ENCODE data around the gene FAIM.

DNA sequence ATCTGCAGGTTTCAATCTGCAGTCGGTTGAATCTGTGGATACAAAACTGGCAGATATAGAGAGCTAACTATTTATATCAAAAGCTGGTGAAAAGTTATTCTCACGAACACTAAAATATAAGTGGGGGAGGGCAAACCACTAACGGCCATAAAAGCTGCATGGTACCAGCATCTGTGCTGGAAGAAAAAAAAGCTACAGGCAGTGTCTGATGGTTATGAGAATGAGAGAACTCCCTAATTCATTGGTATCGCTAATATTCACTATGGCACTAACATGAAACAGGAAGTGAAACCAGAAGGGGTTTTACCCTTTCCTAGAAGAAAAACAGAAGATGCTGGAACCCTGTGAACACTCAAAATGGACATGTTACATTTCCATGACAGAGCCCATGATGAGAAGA, 30.4 kb upstream of the FAIM start:
- no peak for TF ChIP-seq EZH2 (IDR thresholded peaks at IDR 0.05; ENCODE audit: low read length, missing control alignments)
- TF ChIP-seq, protein P1, sequence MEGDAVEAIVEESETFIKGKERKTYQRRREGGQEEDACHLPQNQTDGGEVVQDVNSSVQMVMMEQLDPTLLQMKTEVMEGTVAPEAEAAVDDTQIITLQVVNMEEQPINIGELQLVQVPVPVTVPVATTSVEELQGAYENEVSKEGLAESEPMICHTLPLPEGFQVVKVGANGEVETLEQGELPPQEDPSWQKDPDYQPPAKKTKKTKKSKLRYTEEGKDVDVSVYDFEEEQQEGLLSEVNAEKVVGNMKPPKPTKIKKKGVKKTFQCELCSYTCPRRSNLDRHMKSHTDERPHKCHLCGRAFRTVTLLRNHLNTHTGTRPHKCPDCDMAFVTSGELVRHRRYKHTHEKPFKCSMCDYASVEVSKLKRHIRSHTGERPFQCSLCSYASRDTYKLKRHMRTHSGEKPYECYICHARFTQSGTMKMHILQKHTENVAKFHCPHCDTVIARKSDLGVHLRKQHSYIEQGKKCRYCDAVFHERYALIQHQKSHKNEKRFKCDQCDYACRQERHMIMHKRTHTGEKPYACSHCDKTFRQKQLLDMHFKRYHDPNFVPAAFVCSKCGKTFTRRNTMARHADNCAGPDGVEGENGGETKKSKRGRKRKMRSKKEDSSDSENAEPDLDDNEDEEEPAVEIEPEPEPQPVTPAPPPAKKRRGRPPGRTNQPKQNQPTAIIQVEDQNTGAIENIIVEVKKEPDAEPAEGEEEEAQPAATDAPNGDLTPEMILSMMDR (conservative IDR thresholded peaks at IDR 0.05 in 1 of 2, IDR thresholded peaks at IDR 0.05 in 1 of 2; ENCODE audit: low read depth in 1 of 2, low read length in 2 of 2): no peak
